ENCODE results near the gene CKMT1A.
"Not testable (repeated sequence)": the region's sequence is repeated elsewhere in the genome, so short reads cannot be mapped to it uniquely, and the experiment has no call there.

CKMT1A gene

DNA sequence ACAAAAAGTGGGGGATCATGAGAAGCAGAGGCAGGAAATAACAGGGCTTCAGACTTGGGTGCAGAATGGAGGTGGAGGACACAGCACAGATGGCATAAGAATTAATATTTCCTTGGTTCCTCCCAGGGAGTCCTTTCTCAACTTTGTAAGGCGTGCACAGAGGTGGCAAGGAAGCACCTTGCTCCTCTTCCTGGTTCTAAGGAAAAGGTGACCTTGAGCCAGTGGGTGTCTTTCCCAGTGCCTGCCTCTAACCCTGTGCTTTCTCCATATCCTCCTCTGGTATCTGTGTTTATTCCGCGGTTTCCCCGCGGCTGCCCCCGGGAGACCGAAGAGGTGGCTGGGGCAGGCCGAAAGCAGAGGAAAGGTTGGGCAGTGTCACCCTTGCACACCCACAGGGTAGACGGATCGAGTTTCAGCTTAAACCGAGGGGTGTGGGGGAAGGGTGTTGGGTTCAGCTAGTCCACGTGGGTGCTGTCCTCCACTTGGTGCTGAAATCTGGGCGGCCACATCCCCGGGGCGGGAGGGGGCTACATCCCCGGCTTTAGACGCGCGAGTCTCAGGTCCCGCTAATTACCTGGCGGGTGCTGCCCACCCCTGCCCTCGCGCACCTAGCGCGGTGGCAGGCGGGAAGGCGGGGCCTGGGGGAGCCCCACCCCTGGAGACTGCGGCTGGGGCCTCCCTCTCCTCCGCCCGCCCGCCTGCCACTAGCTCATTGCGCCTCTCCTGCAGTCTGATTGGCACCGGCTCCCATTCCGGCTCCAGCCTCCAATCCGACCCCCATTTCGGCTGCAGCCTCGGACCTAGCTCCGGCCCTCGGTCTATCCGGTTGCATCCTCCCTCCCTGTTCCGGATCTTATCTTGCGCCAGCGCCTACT lies at the start of gene CKMT1A:
CKMT1A (plus strand) TSS at position 712 of the 875 bp plus-strand sequence. CDS start 192 bp downstream, outside the sequence.
- DNase-seq = not testable (repeated sequence)

DNA sequence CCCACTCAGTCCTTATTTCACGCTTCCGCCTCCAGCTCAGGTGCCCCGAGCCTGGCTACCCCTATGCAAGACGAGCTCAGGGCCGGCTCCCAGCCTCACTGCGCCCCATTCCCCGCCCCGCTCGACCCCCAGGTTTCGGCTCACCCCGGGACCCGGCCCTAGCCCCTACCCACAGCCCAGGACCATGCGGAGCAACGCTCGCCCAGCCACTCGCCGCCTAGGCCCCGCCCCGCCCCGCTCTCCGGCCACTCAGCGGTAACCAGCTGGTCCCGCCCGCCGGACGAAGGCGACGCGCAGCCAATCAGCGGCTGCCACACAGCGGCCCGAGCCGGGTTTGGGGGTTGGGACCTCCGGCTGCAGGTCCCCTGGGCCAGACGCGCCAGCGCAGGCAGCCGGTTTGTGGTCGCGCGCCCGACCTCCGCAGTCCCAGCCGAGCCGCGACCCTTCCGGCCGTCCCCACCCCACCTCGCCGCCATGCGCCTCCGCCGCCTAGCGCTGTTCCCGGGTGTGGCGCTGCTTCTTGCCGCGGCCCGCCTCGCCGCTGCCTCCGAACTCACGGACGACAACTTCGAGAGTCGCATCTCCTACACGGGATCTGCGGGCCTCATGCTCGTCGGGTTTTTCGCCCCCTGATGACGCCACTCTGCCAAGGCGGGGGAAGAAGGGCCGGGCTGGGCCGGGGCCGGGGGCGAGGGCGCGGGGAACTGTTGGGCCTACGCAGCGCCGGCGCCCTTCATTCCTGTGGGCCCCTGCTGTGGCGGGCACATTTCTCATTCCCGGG lies 44.8 kb upstream of the CKMT1A start, which contains the start of gene CATSPER2:
CATSPER2 (minus strand) TSS at position 196 of the 781 bp plus-strand sequence. CDS start 783 bp downstream, outside the sequence.
- DNase-seq = no peak

DNA sequence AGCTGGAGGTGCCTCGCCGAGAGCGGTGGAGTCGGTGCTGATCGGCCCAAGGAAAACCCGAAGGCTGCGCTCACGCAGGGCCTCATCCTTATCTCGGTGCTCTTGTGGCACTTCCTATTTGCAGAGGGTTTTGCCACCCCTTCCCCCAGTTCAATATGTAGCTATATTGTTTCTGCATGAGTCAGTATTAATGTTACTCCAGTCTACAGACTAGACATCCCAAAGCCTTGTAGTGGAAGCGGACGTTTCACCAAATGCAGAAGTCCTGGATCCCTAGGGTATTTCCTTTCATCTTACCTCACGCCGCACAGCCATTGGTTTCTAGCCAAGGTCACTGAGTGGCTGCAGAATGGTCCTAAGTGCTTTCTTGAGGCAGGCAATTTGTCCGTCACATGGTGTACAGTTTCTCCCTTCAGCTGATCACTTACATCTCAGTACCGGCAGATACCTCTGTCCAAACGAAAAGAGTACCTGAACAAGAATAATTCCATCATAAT lies 44.2 kb upstream of the CKMT1A start:
- DNase-seq = not testable (repeated sequence)

DNA sequence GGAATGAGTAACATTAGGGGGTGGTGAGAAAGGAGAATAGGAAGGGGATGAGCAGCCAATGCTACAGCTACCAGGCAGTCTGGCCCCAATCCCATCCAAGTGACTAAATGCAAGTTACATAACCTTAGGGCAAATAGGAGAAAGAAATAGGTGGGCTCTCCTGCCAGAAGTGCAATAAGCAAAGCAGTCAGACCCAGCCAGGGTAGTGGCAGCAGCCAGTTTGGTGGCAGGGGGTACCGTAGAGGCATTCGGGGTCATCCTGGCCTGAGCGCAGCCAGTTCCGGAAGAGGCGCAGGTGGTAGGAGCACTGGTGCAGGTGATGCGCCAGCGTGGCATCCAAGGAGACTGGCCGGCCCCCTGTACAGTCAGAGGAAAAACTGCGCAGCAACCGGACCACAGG lies 33.9 kb upstream of the CKMT1A start:
- DNase-seq = not testable (repeated sequence)

DNA sequence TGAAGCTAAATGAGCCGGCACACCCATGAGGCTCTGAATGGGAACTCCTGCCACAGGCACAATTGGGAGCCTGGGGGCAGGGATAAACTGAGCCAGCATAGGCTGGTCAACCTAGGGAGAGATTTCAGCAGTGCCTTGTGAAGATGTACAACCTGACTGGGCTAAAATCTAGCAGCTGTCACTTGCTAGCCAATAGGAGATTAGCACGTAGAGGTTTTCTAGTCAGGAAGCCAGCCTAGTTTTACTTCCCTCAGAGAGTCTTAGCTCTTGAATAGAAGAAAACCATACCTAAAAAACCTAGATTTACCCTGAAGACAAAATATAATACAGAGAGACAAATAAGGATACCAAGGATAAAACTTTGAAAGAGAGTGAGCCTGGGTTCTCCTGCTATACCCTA lies 31.4 kb upstream of the CKMT1A start:
- not testable (repeated sequence) for DNase-seq

DNA sequence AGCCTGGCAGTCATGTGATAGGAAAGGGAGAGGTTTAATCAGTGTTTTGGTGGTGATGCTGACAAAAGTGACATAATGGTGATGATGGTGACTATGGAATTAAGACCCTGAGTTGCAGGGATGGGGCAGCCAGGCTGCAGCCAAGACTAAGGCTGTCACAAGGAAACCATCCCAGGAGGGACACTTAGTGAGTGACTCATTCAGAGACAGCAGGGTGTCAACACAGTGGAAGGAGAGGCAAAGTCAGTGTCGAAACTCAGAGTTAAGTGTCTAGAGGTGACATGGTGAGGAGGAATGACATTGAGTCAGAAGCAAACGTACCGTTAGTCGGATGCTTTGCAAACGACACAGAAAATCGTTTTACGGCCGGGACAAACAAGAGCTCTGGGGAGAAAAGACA lies 30.3 kb upstream of the CKMT1A start:
- not testable (repeated sequence) for DNase-seq

DNA sequence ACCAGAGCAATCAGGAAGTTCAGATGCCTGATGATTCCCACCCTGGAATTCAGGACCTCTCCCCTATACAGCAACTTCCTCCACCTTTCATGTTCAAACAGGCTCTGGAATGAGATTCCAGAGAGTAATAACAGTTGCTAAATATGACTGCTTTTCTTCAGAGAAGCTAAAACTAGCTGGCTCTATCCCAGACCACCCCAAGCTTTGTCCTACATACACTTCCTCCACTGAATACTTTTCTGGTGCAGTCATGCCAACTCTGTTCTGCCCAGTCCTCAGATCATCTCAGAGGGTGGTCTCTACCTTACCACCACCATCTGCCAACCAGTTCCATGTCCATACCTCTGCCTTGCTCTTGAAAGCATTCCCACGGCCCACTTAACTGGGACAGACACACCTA lies 27.5 kb upstream of the CKMT1A start:
- DNase-seq = not testable (repeated sequence)

DNA sequence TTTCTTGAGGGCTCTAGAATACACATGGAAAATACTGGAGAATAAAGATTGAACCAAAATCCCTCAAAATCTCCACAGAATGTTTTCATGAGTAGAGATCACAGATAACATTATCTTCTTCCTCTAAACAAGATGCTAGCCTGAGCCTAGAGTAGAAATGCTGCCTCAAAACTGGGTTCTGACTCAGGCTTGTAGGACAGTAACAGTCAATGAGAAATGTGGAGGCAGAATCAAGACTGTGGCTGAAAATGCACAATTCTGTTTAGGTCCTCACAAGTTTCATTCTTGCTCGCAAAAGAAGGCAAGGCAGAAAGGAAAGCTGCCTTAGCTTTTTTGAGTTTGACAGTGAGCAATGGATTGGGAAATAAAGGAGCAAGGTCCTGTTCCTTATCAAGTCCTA lies 19.5 kb upstream of the CKMT1A start:
- not testable (repeated sequence) for DNase-seq

DNA sequence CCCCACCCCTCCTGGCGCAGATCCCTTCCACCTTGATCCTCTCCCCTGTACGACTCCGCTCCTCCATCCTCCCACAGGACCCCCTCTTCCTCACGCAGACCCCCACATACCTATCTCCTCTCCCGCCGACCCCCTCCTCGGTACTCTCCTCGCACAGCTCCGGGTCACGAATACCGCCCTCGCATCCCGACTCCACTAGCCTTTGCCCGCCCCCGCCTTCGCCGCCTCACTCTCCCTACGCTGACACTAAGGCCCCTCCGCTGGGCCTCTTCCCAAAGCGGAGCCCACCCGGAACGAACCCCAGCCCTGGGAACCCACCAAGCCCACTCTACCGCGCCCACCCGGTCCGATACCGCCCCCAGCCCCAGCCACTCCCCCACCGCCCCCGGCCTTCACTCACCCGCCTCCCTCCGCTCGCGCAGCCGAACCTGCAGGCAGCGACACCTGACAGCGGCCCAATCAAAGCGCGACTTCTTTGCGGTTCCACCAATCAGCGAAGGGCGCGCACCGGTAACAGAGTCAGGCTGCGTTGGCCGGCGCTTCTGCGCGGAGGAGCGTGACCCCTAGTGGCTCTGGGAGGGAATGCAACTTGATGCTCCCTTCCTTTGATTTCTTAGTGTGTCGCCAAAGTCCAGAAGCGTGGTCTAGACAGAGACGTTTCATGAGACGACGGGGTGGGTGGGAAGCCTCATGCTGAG lies 3.9 kb upstream of the CKMT1A start:
- not testable (repeated sequence) for DNase-seq

DNA sequence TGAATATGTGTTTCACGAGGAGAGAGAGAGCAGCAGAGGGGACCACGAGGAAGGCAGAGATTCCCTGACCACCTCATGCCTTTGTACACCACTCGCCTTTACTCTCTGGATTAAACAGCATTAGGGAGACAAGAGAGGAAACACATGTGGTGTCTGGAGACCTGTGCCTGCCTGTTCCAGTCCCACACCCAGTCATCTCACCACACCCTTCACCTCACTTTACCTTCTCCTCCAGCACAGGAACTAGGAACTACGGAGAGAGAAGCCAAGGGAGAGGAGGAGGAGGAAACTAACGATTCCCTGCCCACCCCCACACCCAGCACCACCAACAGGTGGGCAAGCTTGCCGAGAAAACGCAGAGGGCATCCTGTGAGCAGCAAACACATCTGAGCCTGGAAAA lies 980 bp upstream of the CKMT1A start:
- not testable (repeated sequence) for DNase-seq

DNA sequence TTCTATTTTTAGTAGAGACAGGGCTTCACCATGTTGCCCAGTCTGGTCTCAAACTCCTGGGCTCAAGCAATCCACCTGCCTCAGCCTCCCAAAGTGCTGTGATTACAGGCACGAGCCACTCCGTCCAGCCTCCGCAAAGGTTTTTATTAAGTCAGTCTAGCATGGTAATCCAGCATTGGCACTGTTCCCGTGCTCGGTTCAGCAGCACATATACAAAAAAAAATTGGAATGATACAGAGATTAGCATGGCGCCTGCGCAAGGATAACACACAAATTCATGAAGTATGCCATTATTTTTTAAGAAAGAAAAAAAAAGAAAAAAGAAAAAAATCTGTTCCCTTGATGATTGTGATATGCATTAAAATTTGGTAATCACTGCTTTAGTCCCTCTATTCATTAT lies 8.5 kb downstream of the CKMT1A start:
- no peak for DNase-seq

DNA sequence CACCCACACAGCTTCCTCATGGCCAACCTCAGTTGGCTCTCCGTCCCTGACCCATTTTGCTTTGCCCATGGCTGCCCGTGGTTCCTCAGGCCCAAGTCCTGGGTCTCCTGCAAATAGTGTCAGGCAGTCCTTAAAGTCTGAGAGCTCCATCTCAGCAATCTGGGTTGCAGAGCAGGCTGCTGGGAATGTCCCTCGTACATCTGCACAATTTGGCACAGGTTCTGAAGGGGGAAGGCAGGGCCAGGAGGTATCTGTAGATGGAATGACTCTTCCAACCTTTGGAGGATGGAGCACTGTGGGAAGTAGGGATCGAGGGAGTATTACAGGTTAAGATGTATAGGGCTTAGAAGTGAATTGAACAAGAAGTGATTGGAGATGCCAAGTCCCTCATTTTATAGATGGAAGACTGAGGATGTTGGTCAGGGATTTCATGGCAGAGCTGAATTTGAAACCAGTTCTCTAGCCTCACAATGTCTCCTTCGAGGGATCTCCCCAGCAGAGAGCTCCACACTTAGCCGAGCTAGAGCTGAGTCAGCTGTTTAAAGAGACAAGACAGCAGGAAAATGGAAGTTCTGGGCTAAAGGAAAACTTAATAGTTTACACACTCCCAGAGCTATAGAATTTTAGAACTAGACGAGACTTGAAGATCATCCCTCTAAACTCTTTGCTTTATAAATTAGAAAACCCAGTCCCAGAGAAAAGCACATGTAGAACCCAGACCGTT lies 9.2 kb downstream of the CKMT1A start:
- DNase-seq = no peak

DNA sequence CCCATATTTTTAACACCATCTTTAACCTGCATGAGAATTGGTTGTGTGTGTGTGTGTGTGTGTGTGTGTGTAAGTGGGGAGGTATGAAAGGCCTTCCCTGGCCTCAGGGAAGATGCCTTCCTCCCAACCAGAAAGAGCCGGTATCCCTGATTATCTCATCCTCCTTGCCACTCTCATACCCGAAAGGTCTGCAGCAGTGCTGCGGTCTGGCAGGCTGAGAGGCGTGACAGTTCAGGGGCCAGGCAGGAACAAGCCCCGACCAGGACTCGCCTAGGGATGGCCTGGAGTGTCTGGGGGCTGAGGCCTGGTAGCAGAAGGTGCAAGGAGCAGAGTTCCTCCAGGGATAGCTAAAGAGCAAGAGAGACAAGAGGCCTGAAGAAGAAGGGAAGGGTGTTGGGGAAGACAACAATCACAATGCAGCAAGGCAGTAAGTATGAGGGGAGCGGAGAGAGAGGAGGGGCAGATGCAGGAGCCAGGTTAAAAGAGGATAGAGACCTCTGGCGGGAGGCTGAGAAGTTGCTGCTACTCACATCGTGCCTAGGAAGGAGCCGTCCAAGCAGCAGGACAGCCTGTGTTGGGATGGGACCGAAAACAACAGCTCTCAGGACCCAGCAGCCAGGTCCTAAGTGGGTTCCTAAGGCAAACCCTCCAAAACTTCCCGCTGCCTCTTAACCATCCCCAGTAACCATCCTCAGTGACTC lies 16.9 kb downstream of the CKMT1A start:
- DNase-seq = not testable (repeated sequence)

DNA sequence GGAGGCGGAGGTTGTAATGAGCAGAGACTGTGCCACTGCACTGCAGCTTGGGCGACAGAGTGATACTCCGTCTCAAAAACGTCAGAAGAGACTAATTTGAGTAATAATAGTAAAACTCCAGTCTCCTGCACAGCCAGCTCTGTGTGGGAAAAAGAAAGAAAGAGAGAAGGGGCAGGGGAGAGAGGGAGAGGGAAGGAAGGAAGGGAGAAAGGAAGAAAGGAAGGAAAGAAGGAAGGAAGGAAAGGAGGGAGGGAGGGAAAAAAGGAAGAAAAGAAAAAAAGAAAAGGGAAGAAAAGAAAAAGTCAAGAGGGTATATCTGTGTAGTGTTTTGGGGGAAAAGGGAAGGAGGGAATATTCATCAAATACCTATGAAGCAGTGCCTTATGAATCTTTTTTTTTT lies 29.5 kb downstream of the CKMT1A start:
- no peak for DNase-seq

DNA sequence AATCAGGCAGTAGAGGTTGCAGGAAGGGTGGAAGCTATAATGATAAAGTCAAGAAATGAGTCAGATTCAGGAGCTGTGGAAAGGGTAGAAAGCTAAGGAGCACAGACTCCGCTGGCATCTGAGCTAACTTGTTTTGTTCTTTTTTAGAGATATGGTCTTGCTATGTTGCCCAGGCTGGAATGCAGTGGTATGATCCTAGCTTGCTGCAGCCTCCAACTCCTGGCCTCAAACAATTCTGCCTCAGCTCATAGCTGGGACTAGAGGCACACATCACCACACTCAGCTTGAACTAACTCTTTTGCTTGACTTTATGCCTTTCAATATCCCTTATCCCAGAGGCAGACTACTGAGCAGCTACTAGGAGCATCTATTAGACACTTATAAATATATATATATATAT lies 32.6 kb downstream of the CKMT1A start:
- not testable (repeated sequence) for DNase-seq

DNA sequence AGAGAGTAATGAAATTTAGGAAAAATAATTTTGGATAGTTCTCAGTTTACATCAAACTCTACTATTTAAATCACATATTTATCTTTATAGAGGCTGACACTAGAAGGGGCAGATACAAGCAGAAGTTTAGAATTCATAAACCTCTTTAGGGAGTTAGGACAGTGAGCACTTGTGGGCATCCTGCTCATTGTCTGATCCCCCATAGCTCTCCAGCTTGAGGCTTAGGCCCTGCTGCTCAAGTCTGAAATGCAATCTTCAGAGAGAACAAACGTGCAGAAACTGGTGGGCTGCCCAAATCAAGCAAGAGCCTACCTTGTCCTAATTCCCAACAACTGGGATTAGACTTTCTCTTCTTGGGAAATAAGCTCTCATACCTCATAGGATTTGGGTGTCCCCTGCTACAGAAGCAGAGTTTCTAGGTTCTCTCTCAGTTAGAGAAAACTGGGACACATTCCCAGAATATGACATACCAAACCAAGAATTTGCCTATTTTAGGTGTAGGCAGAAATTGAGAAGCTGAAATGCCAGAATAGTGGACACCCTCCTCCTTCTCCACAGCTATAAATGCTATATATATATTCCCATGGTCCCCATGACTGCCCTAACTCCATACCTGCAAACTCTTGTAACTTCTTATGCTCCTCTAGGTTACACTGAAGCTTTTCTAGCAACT lies 34.5 kb downstream of the CKMT1A start:
- DNase-seq = not testable (repeated sequence)

DNA sequence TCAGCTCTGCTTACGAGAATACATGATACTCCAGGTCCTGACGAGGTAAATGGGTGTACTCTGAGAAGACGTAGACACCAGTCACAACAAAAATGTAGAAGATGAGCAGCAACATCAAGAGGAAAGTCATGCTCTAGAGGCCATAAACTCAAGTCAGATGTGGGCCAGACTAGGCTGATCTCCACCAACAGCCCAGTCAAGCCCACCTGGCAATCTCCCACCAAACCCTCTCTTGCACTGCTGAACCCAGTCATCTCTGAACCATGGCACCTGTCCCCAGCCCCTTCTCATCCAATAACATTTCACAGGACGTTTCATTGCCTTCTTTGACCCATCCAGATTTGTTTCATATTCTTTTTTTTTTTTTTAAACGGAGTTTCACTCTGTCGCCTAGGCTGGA lies 41.8 kb downstream of the CKMT1A start:
- no peak for DNase-seq

DNA sequence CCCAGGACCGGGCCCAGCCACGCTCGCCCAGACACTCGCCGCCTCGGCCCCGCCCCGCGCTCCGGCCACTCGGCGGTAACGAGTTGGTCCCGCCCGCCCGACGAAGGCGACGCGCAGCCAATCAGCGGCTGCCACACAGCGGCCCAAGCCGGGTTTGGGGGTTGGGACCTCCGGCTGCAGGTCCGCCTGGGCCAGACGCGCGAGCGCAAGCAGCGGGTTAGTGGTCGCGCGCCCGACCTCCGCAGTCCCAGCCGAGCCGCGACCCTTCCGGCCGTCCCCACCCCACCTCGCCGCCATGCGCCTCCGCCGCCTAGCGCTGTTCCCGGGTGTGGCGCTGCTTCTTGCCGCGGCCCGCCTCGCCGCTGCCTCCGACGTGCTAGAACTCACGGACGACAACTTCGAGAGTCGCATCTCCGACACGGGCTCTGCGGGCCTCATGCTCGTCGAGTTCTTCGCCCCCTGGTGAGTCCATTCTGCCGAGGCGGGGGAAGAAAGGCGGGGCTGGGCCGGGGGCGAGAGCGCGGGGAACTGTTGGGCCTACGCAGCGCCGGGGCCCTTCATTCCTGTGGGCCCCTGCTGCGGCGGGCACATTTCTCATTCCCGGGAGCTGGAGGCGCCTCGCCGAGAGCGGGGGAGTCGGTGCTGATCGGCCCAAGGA lies 52.7 kb downstream of the CKMT1A start, which contains the start of gene PDIA3:
PDIA3 (plus strand) TSS at position 194 of the 658 bp plus-strand sequence; CDS start at position 296, 102 bp downstream.
- peak; percentile 90 to 94 for DNase-seq

DNA sequence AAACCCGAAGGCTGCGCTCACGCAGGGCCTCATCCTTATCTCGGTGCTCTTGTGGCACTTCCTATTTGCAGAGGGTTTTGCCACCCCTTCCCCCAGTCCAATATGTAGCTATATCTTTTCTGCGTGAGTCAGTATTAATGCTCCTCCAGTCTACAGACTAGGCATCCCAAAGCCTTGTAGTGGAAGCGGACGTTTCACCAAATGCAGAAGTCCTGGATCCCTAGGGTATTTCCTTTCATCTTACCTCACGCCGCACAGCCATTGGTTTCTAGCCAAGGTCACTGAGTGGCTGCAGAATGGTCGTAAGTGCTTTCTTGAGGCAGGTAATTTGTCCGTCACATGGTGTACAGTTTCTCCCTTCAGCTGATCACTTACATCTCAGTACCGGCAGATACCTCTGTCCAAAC lies 53.2 kb downstream of the CKMT1A start:
- DNase-seq = peak in 1 of 2 experiments; percentile 49

DNA sequence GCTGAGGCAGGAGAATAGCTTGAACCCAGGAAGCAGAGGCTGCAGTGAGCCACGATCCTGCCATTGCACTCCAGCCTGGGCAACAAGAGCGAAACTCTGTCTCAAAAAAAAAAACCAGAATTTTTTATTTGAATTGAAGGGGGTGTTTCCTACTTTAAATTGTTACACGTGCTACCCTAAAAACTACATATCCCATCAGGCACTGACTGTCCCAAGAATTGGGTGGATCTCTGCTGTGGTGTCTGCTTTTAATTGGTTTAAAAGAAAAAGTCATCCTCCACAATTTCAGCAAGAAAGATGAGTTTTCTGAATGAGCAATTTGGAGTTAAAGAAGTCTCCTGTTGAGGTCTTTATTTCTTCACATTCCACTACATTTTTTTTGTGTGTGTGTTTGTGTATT lies 54.7 kb downstream of the CKMT1A start:
- no peak for DNase-seq
